ENCODE measurements around the gene CD58.
A peak's percentile ranks its signal among the peaks of the same experiment; 100 is the strongest.
"Not testable (repeated sequence)": the region's sequence is repeated elsewhere in the genome, so short reads cannot be mapped to it uniquely, and the experiment has no call there.

CD58 gene

GRCh38 chr1:116570358-116571214 is at the start of gene CD58:
Gene CD58, minus strand, starts transcription at chr1:116571026. Its CDS starts 54 bp downstream, at chr1:116570972.
- peak; percentile 92 for DNase-seq (ENCODE audit: low spot score)

GRCh38 chr1:116620392-116620791 is 49.6 kb upstream of the CD58 start:
- DNase-seq (ENCODE audit: low spot score), result not testable (repeated sequence)

- DNase-seq (ENCODE audit: low spot score), result not testable (repeated sequence)
Measured at GRCh38 chr1:116619106-116619505, 48.3 kb upstream of the CD58 start.

GRCh38 chr1:116617808-116618207 is 47.0 kb upstream of the CD58 start:
- not testable (repeated sequence) for DNase-seq (ENCODE audit: low spot score)

- not testable (repeated sequence) for DNase-seq (ENCODE audit: low spot score)
Measured at GRCh38 chr1:116613825-116614224, 43.0 kb upstream of the CD58 start.

- not testable (repeated sequence) for DNase-seq (ENCODE audit: low spot score)
Measured at GRCh38 chr1:116609801-116610371, 39.1 kb upstream of the CD58 start.

- DNase-seq (ENCODE audit: low spot score), result not testable (repeated sequence)
Measured at GRCh38 chr1:116608841-116609240, 38.0 kb upstream of the CD58 start.

GRCh38 chr1:116608151-116608550 is 37.3 kb upstream of the CD58 start:
- not testable (repeated sequence) for DNase-seq (ENCODE audit: low spot score)

GRCh38 chr1:116607463-116607862 is 36.6 kb upstream of the CD58 start:
- not testable (repeated sequence) for DNase-seq (ENCODE audit: low spot score)

GRCh38 chr1:116606067-116606466 is 35.2 kb upstream of the CD58 start:
- DNase-seq (ENCODE audit: low spot score), result not testable (repeated sequence)

GRCh38 chr1:116605315-116605714 is 34.5 kb upstream of the CD58 start:
- DNase-seq (ENCODE audit: low spot score), result no peak

GRCh38 chr1:116604408-116604807 is 33.6 kb upstream of the CD58 start:
- not testable (repeated sequence) for DNase-seq (ENCODE audit: low spot score)

GRCh38 chr1:116603646-116604045 is 32.8 kb upstream of the CD58 start:
- DNase-seq (ENCODE audit: low spot score), result not testable (repeated sequence)

GRCh38 chr1:116599369-116599768 is 28.5 kb upstream of the CD58 start:
- DNase-seq (ENCODE audit: low spot score), result not testable (repeated sequence)

- DNase-seq (ENCODE audit: low spot score), result not testable (repeated sequence)
Measured at GRCh38 chr1:116598420-116599036, 27.7 kb upstream of the CD58 start.

GRCh38 chr1:116597388-116597787 is 26.6 kb upstream of the CD58 start:
- DNase-seq (ENCODE audit: low spot score), result not testable (repeated sequence)

GRCh38 chr1:116596742-116597307 is 26.0 kb upstream of the CD58 start:
- not testable (repeated sequence) for DNase-seq (ENCODE audit: low spot score)

- DNase-seq (ENCODE audit: low spot score), result peak; percentile 40
Measured at GRCh38 chr1:116595946-116596741, 25.3 kb upstream of the CD58 start.

- peak; percentile 26 for DNase-seq (ENCODE audit: low spot score)
Measured at GRCh38 chr1:116595065-116595840, 24.4 kb upstream of the CD58 start.

- not testable (repeated sequence) for DNase-seq (ENCODE audit: low spot score)
Measured at GRCh38 chr1:116593977-116594376, 23.2 kb upstream of the CD58 start.

GRCh38 chr1:116593401-116593800 is 22.6 kb upstream of the CD58 start:
- not testable (repeated sequence) for DNase-seq (ENCODE audit: low spot score)

Measured in RKO (cell line).